Ectodermal cell (in vitro differentiated cells): ENCODE data around the gene ACSF3.

Experiments
- H3K27ac ChIP-seq: 2 replicates; pipeline ENCODE4 v1.7.0; 2013; ENCODE audit warnings: mild to moderate bottlenecking, low read depth, low read length; ENCODE audit not compliant: insufficient read depth, poor library complexity, severe bottlenecking
- H3K27me3 ChIP-seq: 2 replicates; pipeline ENCODE4 v1.7.0; 2013; ENCODE audit warnings: mild to moderate bottlenecking, low read length; ENCODE audit not compliant: insufficient read depth, control insufficient read depth, poor library complexity, severe bottlenecking
- H3K36me3 ChIP-seq: one replicate; pipeline ENCODE4 v1.7.0; 2013; ENCODE audit warnings: low read length; ENCODE audit not compliant: control insufficient read depth, insufficient read depth
- H3K4me1 ChIP-seq: one replicate; pipeline ENCODE4 v1.7.0; 2013; ENCODE audit warnings: low read length; ENCODE audit not compliant: control insufficient read depth, insufficient read depth
- H3K4me3 ChIP-seq: 2 replicates; pipeline ENCODE4 v1.7.0; 2013; ENCODE audit warnings: low read depth, low read length, control low read depth; ENCODE audit not compliant: insufficient read depth
- H3K9me3 ChIP-seq: 2 replicates; pipeline ENCODE4 v1.7.0; 2013; ENCODE audit warnings: mild to moderate bottlenecking, low read length, moderate library complexity; ENCODE audit not compliant: control insufficient read depth
- WGBS, 2 experiments: methylation state at CpG; one replicate each; pipeline ENCODE4 v1.1.7; 2013; ENCODE audit warnings: missing lambda C conversion rate in 2 of 2; 5-methylcytosine and 5-hydroxymethylcytosine counted together

The ACSF3 gene

GRCh38 chr16:89094880-89095258, 1.2 kb downstream of the ACSF3 start:
- H3K4me3 ChIP-seq = peak overlapping the region; percentile 87
- H3K27ac ChIP-seq = no peak overlapping the region
- 88 to 92% methylated on average over 8 of the region's 8 CpGs for WGBS, 2 experiments
- H3K4me1 ChIP-seq = peaks cover 22% of the 10 kb centered on the region
- H3K36me3 ChIP-seq = no peaks in the 10 kb centered on the region
- H3K27me3 ChIP-seq = peaks cover 31% of the 10 kb centered on the region
- no peaks in the 10 kb centered on the region for H3K9me3 ChIP-seq

- Histone ChIP-seq H3K4me1 (peaks cover 22% of the 10 kb centered on the region), H3K9me3 (no peaks in the 10 kb centered on the region), H3K27me3 (peaks cover 24% of the 10 kb centered on the region), H3K27ac (no peak overlapping the region), H3K4me3 (no peak overlapping the region), H3K36me3 (no peaks in the 10 kb centered on the region)
- WGBS, 2 experiments = 76 to 81% methylated on average over 21 of the region's 21 CpGs
Measured at GRCh38 chr16:89095491-89095951, 1.9 kb downstream of the ACSF3 start.

- H3K9me3 ChIP-seq = no peaks in the 10 kb centered on the region
- H3K4me1 ChIP-seq = peaks cover 22% of the 10 kb centered on the region
- H3K27me3 ChIP-seq = peaks cover 18% of the 10 kb centered on the region
- 94 to 95% methylated on average over 20 of the region's 20 CpGs for WGBS, 2 experiments
- H3K4me3 ChIP-seq = no peak overlapping the region
- no peak overlapping the region for H3K27ac ChIP-seq
- H3K36me3 ChIP-seq = no peaks in the 10 kb centered on the region
Measured at GRCh38 chr16:89096042-89096717, 2.5 kb downstream of the ACSF3 start.

GRCh38 chr16:89096768-89097391, 3.2 kb downstream of the ACSF3 start:
- peaks cover 22% of the 10 kb centered on the region for H3K4me1 ChIP-seq
- no peak overlapping the region for H3K4me3 ChIP-seq
- no peaks in the 10 kb centered on the region for H3K9me3 ChIP-seq
- WGBS, 2 experiments = 90 to 92% methylated on average over 24 of the region's 24 CpGs
- peaks cover 3% of the 10 kb centered on the region for H3K36me3 ChIP-seq
- no peak overlapping the region for H3K27ac ChIP-seq
- peaks cover 11% of the 10 kb centered on the region for H3K27me3 ChIP-seq

GRCh38 chr16:89097392-89097772, 3.7 kb downstream of the ACSF3 start:
- H3K36me3 ChIP-seq = peaks cover 5% of the 10 kb centered on the region
- no peak overlapping the region for H3K4me3 ChIP-seq
- peaks cover 22% of the 10 kb centered on the region for H3K4me1 ChIP-seq
- no peaks in the 10 kb centered on the region for H3K9me3 ChIP-seq
- no peak overlapping the region for H3K27ac ChIP-seq
- peaks cover 6% of the 10 kb centered on the region for H3K27me3 ChIP-seq
- 93 to 96% methylated on average over 14 of the region's 14 CpGs for WGBS, 2 experiments

GRCh38 chr16:89098767-89099430, 5.2 kb downstream of the ACSF3 start:
- Histone ChIP-seq H3K36me3 (peaks cover 17% of the 10 kb centered on the region), H3K27ac (no peak overlapping the region), H3K4me3 (no peak overlapping the region), H3K27me3 (no peaks in the 10 kb centered on the region), H3K4me1 (peaks cover 22% of the 10 kb centered on the region), H3K9me3 (no peaks in the 10 kb centered on the region)
- WGBS, 2 experiments = 95 to 97% methylated on average over 26 of the region's 26 CpGs

GRCh38 chr16:89099905-89100304, 6.3 kb downstream of the ACSF3 start:
- H3K36me3 ChIP-seq = peaks cover 19% of the 10 kb centered on the region
- 80 to 86% methylated on average over 10 to 11 of the region's 11 CpGs for WGBS, 2 experiments
- peaks cover 17% of the 10 kb centered on the region for H3K4me1 ChIP-seq
- no peak overlapping the region for H3K4me3 ChIP-seq
- no peak overlapping the region for H3K27ac ChIP-seq
- no peaks in the 10 kb centered on the region for H3K27me3 ChIP-seq
- H3K9me3 ChIP-seq = no peaks in the 10 kb centered on the region

GRCh38 chr16:89100601-89101302, 7.1 kb downstream of the ACSF3 start:
- Histone ChIP-seq H3K9me3 (no peaks in the 10 kb centered on the region), H3K36me3 (peaks cover 19% of the 10 kb centered on the region), H3K4me1 (peaks cover 13% of the 10 kb centered on the region), H3K27me3 (no peaks in the 10 kb centered on the region), H3K27ac (no peak overlapping the region), H3K4me3 (no peak overlapping the region)
- 88 to 89% methylated on average over 42 of the region's 42 CpGs for WGBS, 2 experiments

- H3K36me3 ChIP-seq = peaks cover 19% of the 10 kb centered on the region
- H3K27ac ChIP-seq = no peak overlapping the region
- H3K9me3 ChIP-seq = no peaks in the 10 kb centered on the region
- H3K4me1 ChIP-seq = peaks cover 13% of the 10 kb centered on the region
- H3K4me3 ChIP-seq = no peak overlapping the region
- WGBS, 2 experiments = 94% methylated on average over 37 of the region's 37 CpGs
- no peaks in the 10 kb centered on the region for H3K27me3 ChIP-seq
Measured at GRCh38 chr16:89101303-89102040, 7.8 kb downstream of the ACSF3 start.
